ENCODE measurements around the gene MST1. TPM values are rescaled to one million over a fixed set of nuclear protein-coding genes. Genes with fewer than 3 reads are reported as not detected.

Gene MST1
- total RNA-seq, 2 experiments from 2014 or later, result 9.6 to 11.8 TPM

DNA sequence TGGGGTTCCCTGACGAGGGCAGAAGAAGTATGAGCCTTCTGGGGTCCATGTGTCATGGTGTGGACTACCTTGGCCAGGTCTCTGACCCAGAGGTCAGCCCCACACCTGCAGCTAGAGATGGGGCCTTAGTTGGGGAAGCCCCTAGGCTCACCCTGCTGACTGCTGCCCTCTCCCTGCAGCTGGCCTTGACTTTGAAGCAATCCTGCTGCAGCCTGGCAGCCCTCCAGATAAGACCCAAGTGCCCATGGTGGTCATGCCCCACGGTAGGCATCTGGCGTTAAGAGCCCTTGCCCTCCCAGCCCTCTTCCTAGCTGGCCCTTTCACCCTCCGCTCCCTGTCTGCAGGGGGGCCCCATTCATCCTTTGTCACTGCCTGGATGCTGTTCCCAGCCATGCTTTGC lies 7.7 kb downstream of the MST1 start:
- CTCF ChIA-PET, result interaction anchor here (1.1 kb wide), 1 partner anchor 142 kb away, joined by 4 read pairs; no protein-coding TSS in a partner anchor
- DNase-seq (no peak), ATAC-seq (no peak)
- intact Hi-C loops (cut with micrococcal nuclease), result no loop called here
- TF ChIP-seq, protein P1, sequence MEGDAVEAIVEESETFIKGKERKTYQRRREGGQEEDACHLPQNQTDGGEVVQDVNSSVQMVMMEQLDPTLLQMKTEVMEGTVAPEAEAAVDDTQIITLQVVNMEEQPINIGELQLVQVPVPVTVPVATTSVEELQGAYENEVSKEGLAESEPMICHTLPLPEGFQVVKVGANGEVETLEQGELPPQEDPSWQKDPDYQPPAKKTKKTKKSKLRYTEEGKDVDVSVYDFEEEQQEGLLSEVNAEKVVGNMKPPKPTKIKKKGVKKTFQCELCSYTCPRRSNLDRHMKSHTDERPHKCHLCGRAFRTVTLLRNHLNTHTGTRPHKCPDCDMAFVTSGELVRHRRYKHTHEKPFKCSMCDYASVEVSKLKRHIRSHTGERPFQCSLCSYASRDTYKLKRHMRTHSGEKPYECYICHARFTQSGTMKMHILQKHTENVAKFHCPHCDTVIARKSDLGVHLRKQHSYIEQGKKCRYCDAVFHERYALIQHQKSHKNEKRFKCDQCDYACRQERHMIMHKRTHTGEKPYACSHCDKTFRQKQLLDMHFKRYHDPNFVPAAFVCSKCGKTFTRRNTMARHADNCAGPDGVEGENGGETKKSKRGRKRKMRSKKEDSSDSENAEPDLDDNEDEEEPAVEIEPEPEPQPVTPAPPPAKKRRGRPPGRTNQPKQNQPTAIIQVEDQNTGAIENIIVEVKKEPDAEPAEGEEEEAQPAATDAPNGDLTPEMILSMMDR (IDR thresholded peaks at IDR 0.05), result no peak
- no peak overlapping the region for H3K4me3 Mint-ChIP-seq
- H3K9me3 Mint-ChIP-seq, result no peaks in the 10 kb centered on the region
- POLR2A ChIA-PET, result interaction anchor here (1.5 kb wide), 1 partner anchor 8 kb away, joined by 3 read pairs; no protein-coding TSS in a partner anchor
- H3K4me1 Mint-ChIP-seq (ENCODE audit: low read depth), result peaks cover 9% of the 10 kb centered on the region
- no peak overlapping the region for H3K27ac Mint-ChIP-seq
- H3K27me3 Mint-ChIP-seq, result no peaks in the 10 kb centered on the region
- peaks cover 29% of the 10 kb centered on the region for H3K36me3 Mint-ChIP-seq (ENCODE audit: low read depth)

GRCh38 chr3:49681232-49681522 lies 8.1 kb downstream of the MST1 start:
- ChIA-PET POLR2A (interaction anchor here (1.5 kb wide), 1 partner anchor 8 kb away, joined by 3 read pairs; no protein-coding TSS in a partner anchor), CTCF (interaction anchor here (1.1 kb wide), 1 partner anchor 142 kb away, joined by 4 read pairs; no protein-coding TSS in a partner anchor)
- ATAC-seq (no peak), DNase-seq (no peak)
- no peak overlapping the region for H3K27ac Mint-ChIP-seq
- no peaks in the 10 kb centered on the region for H3K9me3 Mint-ChIP-seq
- TF ChIP-seq, protein P1 (IDR thresholded peaks at IDR 0.05), result no peak
- H3K4me3 Mint-ChIP-seq, result no peak overlapping the region
- intact Hi-C loops (cut with micrococcal nuclease), result no loop called here
- H3K4me1 Mint-ChIP-seq (ENCODE audit: low read depth), result peaks cover 11% of the 10 kb centered on the region
- H3K36me3 Mint-ChIP-seq (ENCODE audit: low read depth), result peaks cover 30% of the 10 kb centered on the region
- H3K27me3 Mint-ChIP-seq, result no peaks in the 10 kb centered on the region

GRCh38 chr3:49680493-49681231 lies 8.6 kb downstream of the MST1 start:
- H3K4me1 Mint-ChIP-seq (ENCODE audit: low read depth), result peaks cover 15% of the 10 kb centered on the region
- no peaks in the 10 kb centered on the region for H3K27me3 Mint-ChIP-seq
- TF ChIP-seq, protein P1 (IDR thresholded peaks at IDR 0.05), result no peak
- no peak overlapping the region for H3K4me3 Mint-ChIP-seq
- intact Hi-C loops (cut with micrococcal nuclease), result no loop called here
- no peak for ATAC-seq
- no peaks in the 10 kb centered on the region for H3K9me3 Mint-ChIP-seq
- ChIA-PET POLR2A (interaction anchor here (1.5 kb wide), 1 partner anchor 7 kb away, joined by 3 read pairs; no protein-coding TSS in a partner anchor), CTCF (interaction anchor here (1.1 to 1.6 kb wide), 2 partner anchors 140 to 141 kb away, joined by 4 to 5 read pairs; no protein-coding TSS in a partner anchor)
- peaks cover 34% of the 10 kb centered on the region for H3K36me3 Mint-ChIP-seq (ENCODE audit: low read depth)
- no peak for DNase-seq
- no peak overlapping the region for H3K27ac Mint-ChIP-seq

DNA sequence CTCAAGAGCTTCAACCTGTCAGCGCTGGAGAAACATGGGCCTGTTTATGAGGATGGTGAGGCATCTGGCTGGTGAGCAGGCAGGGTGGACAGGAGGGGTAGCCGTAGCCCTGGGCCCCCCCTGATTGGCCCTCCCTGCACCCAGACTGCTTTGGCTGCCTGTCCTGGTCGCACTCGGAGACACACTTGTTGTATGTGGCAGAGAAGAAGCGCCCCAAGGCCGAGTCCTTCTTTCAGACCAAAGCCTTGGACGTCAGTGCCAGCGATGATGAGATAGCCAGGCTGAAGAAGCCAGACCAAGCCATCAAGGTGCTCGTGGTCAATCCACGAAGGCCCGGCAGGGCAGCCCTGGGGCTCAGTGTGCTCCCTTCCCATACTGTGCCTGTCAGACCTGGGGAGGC lies 13.4 kb downstream of the MST1 start:
- Mint-ChIP-seq H3K36me3 (ENCODE audit: low read depth) (peaks cover 31% of the 10 kb centered on the region), H3K27me3 (no peaks in the 10 kb centered on the region), H3K27ac (peak overlapping the region; percentile 59), H3K4me1 (ENCODE audit: low read depth) (peaks cover 36% of the 10 kb centered on the region), H3K9me3 (no peaks in the 10 kb centered on the region), H3K4me3 (peak overlapping the region; percentile 2)
- CTCF ChIA-PET, result interaction anchor here (1.0 to 3.7 kb wide), 2 partner anchors 27 to 136 kb away, joined by 4 to 17 read pairs; no protein-coding TSS in a partner anchor
- intact Hi-C loops (cut with micrococcal nuclease), result no loop called here
- ATAC-seq (no peak), DNase-seq (no peak)
- POLR2A ChIA-PET, result no interaction called here
- TF ChIP-seq, protein P1 (IDR thresholded peaks at IDR 0.05), result no peak

GRCh38 chr3:49674497-49674983 lies 14.7 kb downstream of the MST1 start:
- ChIA-PET CTCF (interaction anchor here (1.0 kb wide), 1 partner anchor 29 kb away, joined by 4 read pairs; no protein-coding TSS in a partner anchor), POLR2A (interaction anchor here (1.3 to 4.6 kb wide), 2 partner anchors 24 to 135 kb away, joined by 3 to 37 read pairs; no protein-coding TSS in a partner anchor)
- Mint-ChIP-seq H3K4me3 (peak overlapping the region; percentile 95), H3K27me3 (no peaks in the 10 kb centered on the region), H3K9me3 (no peaks in the 10 kb centered on the region), H3K4me1 (ENCODE audit: low read depth) (peaks cover 36% of the 10 kb centered on the region), H3K36me3 (ENCODE audit: low read depth) (peaks cover 22% of the 10 kb centered on the region), H3K27ac (peak overlapping the region; percentile 98)
- ATAC-seq (peak; percentile 4), DNase-seq (peak; percentile 52)
- intact Hi-C loops (cut with micrococcal nuclease), result no loop called here
- TF ChIP-seq, protein P1 (IDR thresholded peaks at IDR 0.05), result no peak
